Left colon (tissue), 2 donors: ENCODE data around the gene GAGE12H. TPM values are rescaled to one million over a fixed set of nuclear protein-coding genes. Genes with fewer than 3 reads are reported as not detected.
"Not testable (repeated sequence)": the region's sequence is repeated elsewhere in the genome, so short reads cannot be mapped to it uniquely, and the experiment has no call there.

ENCODE experiments used
- ATAC-seq: fragments of 200-7000 bp; cut with Tn5 transposase; one replicate; pipeline ENCODE4 v1.9.1; 2020; ENCODE audit warnings: mild to moderate bottlenecking, moderate library complexity
- DNase-seq, 2 donors: peaks; one replicate each; pipeline ENCODE4 v3.0.0-alpha.2; 2020
- intact Hi-C, 2 donors: fragments of 100-400 bp; cut with DNase I in 1 of 2; cut with micrococcal nuclease in 1 of 2; formaldehyde crosslinking; loops; one replicate each; pipeline versions ENCODE4 v1.11.2 to v1.14.0; 2022; cut with DNase I, micrococcal nuclease
- long read RNA-seq: library from polyadenylated mRNA; unstranded; transcript quantifications from one replicate; pipeline ENCODE4 v2.0.0, GENCODE V29; 2021
- total RNA-seq, 2 donors: library from RNA; stranded (reverse); fragmentation: NEBNext Ultra II Directional; extraction: Animal tissue kit (Norgen Biotek cat#: 25700); gene quantifications; one replicate each; pipeline ENCODE4 v1.2.1, GENCODE V29; 2021
- donor health status: DM: no; HTN: no; CAD: no.
- donor health status: DM: yes; HTN: yes; CAD: no.

GAGE12H gene, protein sequence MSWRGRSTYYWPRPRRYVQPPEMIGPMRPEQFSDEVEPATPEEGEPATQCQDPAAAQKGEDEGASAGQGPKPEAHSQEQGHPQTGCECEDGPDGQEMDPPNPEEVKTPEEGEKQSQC
- not detected for total RNA-seq
- long read RNA-seq, result 0 reads

DNA sequence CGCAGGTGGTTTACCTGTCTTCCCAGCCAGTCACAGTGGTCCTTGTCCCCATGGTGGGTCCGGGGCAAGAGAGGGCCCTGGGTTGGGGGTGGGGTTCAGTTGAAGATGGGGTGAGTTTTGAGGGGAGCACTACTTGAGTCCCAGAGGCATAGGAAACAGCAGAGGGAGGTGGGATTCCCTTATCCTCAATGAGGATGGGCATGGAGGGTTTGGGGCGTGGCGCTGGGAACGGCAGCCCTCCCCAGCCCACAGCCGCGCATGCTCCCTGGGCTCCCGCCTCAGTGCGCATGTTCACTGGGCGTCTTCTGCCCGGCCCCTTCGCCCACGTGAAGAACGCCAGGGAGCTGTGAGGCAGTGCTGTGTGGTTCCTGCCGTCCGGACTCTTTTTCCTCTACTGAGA lies at the start of gene GAGE12H:
TSS of gene GAGE12H (plus strand) at position 301 of the 400 bp plus-strand sequence. CDS start 1,155 bp downstream, outside the sequence.
- intact Hi-C loops, ATAC-seq, DNase-seq: not testable (repeated sequence)

DNA sequence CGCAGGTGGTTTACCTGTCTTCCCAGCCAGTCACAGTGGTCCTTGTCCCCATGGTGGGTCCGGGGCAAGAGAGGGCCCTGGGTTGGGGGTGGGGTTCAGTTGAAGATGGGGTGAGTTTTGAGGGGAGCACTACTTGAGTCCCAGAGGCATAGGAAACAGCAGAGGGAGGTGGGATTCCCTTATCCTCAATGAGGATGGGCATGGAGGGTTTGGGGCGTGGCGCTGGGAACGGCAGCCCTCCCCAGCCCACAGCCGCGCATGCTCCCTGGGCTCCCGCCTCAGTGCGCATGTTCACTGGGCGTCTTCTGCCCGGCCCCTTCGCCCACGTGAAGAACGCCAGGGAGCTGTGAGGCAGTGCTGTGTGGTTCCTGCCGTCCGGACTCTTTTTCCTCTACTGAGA lies 47.9 kb upstream of the GAGE12H start, which contains the start of gene GAGE12C:
TSS of gene GAGE12C (plus strand) at position 301 of the 400 bp plus-strand sequence. CDS start 1,155 bp downstream, outside the sequence.
- ATAC-seq, intact Hi-C loops, DNase-seq: not testable (repeated sequence)

DNA sequence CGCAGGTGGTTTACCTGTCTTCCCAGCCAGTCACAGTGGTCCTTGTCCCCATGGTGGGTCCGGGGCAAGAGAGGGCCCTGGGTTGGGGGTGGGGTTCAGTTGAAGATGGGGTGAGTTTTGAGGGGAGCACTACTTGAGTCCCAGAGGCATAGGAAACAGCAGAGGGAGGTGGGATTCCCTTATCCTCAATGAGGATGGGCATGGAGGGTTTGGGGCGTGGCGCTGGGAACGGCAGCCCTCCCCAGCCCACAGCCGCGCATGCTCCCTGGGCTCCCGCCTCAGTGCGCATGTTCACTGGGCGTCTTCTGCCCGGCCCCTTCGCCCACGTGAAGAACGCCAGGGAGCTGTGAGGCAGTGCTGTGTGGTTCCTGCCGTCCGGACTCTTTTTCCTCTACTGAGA lies 38.3 kb upstream of the GAGE12H start, which contains the start of gene GAGE12D:
TSS of gene GAGE12D (plus strand) at position 301 of the 400 bp plus-strand sequence. CDS start 1,155 bp downstream, outside the sequence.
- ATAC-seq, intact Hi-C loops: not testable (repeated sequence)

DNA sequence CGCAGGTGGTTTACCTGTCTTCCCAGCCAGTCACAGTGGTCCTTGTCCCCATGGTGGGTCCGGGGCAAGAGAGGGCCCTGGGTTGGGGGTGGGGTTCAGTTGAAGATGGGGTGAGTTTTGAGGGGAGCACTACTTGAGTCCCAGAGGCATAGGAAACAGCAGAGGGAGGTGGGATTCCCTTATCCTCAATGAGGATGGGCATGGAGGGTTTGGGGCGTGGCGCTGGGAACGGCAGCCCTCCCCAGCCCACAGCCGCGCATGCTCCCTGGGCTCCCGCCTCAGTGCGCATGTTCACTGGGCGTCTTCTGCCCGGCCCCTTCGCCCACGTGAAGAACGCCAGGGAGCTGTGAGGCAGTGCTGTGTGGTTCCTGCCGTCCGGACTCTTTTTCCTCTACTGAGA lies 28.8 kb upstream of the GAGE12H start, which contains the start of gene GAGE12E:
TSS of gene GAGE12E (plus strand) at position 301 of the 400 bp plus-strand sequence. CDS start 1,155 bp downstream, outside the sequence.
- ATAC-seq, DNase-seq, intact Hi-C loops: not testable (repeated sequence)

More for the DNA sequence above, 38.3 kb upstream of the GAGE12H start, which contains the start of gene GAGE12D:
- not testable (repeated sequence) for DNase-seq

DNA sequence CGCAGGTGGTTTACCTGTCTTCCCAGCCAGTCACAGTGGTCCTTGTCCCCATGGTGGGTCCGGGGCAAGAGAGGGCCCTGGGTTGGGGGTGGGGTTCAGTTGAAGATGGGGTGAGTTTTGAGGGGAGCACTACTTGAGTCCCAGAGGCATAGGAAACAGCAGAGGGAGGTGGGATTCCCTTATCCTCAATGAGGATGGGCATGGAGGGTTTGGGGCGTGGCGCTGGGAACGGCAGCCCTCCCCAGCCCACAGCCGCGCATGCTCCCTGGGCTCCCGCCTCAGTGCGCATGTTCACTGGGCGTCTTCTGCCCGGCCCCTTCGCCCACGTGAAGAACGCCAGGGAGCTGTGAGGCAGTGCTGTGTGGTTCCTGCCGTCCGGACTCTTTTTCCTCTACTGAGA lies 19.2 kb upstream of the GAGE12H start, which contains the start of gene GAGE12F:
TSS of gene GAGE12F (plus strand) at position 301 of the 400 bp plus-strand sequence. CDS start 1,155 bp downstream, outside the sequence.
- intact Hi-C loops, DNase-seq, ATAC-seq: not testable (repeated sequence)

DNA sequence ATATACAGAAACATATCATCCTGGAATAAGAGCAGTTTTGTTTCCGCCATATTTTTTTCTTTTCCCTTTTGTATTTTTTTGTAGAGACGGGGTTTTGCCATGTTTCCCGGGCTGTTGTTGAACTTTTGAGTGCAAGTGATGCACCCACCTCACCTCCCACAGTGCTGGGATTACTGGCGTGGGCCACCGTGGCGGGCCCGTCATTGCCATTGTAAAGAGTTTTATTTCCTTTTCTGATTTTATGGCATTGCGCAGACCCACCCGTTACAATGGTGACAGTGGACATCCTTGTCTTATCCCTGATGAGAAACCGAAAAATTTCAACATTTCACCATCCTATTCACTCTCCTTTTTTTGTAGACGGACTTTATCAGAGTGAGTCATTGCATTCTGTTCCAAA lies 11.0 kb upstream of the GAGE12H start:
- DNase-seq, ATAC-seq, intact Hi-C loops: not testable (repeated sequence)

DNA sequence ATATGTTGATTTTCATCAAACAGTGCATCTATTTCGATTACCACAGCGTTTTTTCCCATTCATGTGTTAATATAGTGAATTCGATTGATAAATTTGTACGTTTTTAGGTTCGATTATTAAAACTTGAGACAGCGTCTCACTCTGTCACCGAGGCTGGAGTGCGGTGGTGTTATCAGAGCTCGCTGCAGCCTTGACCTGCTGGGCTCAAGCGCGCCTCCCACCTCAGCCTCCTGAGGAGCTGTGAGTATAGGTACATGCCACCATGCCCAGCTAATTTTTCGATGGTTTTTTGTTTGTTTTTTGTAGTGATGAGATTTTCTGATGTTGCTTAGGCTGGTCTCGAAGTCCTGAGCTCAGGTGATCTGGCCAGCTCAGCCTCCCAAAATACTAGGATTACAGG lies 10.6 kb upstream of the GAGE12H start:
- intact Hi-C loops, DNase-seq, ATAC-seq: not testable (repeated sequence)

DNA sequence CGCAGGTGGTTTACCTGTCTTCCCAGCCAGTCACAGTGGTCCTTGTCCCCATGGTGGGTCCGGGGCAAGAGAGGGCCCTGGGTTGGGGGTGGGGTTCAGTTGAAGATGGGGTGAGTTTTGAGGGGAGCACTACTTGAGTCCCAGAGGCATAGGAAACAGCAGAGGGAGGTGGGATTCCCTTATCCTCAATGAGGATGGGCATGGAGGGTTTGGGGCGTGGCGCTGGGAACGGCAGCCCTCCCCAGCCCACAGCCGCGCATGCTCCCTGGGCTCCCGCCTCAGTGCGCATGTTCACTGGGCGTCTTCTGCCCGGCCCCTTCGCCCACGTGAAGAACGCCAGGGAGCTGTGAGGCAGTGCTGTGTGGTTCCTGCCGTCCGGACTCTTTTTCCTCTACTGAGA lies 9.6 kb upstream of the GAGE12H start, which contains the start of gene GAGE12G:
TSS of gene GAGE12G (plus strand) at position 301 of the 400 bp plus-strand sequence. CDS start 1,155 bp downstream, outside the sequence.
- DNase-seq, ATAC-seq, intact Hi-C loops: not testable (repeated sequence)

DNA sequence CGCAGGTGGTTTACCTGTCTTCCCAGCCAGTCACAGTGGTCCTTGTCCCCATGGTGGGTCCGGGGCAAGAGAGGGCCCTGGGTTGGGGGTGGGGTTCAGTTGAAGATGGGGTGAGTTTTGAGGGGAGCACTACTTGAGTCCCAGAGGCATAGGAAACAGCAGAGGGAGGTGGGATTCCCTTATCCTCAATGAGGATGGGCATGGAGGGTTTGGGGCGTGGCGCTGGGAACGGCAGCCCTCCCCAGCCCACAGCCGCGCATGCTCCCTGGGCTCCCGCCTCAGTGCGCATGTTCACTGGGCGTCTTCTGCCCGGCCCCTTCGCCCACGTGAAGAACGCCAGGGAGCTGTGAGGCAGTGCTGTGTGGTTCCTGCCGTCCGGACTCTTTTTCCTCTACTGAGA lies 9.4 kb downstream of the GAGE12H start, which contains the start of gene GAGE2A:
TSS of gene GAGE2A (plus strand) at position 301 of the 400 bp plus-strand sequence. CDS start 1,155 bp downstream, outside the sequence.
- intact Hi-C loops, DNase-seq, ATAC-seq: not testable (repeated sequence)

DNA sequence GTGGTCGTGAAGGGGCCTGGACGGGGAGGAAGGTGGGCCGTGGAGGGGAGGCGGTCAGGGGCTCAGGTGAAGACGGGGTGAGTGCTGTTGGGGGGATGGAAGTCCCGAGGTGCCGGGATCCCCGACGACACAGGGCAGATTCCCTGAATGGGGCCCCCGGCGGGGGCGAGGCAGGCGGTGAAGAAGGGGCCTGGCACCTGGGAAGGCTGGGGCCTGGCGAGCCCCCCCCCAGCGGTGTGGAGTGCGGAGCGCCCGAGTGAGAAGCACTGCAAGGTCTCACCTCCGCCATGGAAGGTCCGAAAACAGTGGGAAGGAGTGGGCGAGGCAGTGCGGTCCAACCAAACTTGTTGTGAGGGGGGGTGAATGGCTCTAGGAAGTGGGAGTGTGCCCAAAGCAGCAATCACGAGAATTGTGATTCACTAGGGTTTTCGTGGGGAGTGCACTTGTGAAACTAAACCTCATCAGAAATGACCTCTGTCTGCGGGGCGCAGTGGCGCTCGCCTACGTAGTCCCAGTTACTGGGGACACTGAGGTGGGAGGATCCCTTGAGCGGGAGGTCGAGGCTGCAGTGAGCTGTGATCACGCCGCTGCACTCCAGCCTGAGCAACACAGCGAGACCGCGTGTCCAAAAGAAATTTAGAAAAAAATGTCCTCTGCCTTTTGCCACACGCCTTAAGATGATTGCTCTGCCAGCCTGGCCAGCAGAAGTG lies 10.2 kb downstream of the GAGE12H start:
- DNase-seq, result peak; percentile 6 to 27
- ATAC-seq, intact Hi-C loops: not testable (repeated sequence)

DNA sequence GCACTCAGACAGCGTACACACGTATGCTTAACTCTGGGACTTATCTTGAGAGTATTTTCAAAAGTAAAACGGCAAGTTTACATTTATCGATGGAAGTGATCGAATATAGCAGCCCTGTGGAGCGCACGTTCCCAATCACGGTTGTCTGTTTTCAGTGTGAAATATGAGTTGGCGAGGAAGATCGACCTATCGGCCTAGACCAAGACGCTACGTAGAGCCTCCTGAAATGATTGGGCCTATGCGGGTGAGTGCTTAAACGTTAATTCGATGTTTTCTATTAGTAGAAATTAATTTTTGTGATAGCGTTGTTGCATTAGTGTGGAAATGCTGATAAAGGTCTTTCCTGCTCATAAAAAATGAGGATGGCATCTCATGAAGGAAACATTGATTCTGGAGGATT lies 10.7 kb downstream of the GAGE12H start:
- intact Hi-C loops, ATAC-seq, DNase-seq: not testable (repeated sequence)

DNA sequence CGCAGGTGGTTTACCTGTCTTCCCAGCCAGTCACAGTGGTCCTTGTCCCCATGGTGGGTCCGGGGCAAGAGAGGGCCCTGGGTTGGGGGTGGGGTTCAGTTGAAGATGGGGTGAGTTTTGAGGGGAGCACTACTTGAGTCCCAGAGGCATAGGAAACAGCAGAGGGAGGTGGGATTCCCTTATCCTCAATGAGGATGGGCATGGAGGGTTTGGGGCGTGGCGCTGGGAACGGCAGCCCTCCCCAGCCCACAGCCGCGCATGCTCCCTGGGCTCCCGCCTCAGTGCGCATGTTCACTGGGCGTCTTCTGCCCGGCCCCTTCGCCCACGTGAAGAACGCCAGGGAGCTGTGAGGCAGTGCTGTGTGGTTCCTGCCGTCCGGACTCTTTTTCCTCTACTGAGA lies 19.0 kb downstream of the GAGE12H start, which contains the start of gene GAGE1:
TSS of gene GAGE1 (plus strand) at position 301 of the 400 bp plus-strand sequence. CDS start 1,155 bp downstream, outside the sequence.
- ATAC-seq, DNase-seq, intact Hi-C loops: not testable (repeated sequence)

DNA sequence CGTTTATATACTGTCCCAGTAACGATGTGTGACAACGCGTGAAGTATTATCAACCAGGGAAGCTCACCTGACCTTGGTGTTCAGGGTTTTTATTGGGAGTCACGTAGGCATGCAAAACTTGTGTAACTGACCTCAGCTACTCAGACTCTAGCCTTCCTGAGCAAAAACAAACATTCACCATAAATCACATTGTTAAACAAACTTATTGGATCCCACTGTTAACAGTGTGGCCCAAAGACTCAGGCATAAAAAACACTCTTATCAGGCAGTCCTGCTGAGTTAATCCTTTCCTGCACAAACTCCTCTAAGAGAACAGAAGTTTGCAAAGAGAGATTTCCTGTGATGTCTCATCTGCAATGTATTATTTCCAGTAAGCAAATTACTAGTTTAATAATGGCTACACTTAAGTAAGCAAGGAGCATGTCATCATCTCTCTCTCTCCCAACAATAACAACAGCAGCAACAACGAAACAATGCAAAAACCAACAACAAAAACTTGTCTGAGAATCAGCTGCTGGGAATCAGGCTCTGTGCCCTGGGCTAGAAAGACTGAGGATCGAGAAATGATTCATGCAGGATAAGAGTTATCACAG lies 31.1 kb downstream of the GAGE12H start:
- ATAC-seq, result no peak
- no peak for DNase-seq
- intact Hi-C loops, result no loop called here

DNA sequence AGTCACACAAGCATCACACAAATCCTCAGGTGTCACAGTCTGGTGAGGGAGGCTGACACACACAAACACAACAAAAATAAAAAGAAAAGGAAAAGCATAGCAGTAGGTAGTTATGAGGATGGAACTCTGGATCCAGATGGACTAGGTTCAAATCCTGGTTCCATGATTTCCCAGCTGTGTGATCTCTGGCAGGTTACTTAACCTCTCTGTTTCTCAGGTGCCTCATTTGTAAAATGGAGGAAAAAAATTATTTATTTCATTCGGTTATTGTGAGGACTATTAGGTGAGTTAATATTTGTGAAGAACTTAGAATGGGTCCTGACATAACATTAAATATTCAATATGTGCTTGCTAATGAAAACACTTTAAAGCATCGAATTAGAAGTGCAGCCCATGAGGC lies 38.8 kb downstream of the GAGE12H start:
- no peak for ATAC-seq
- intact Hi-C loops, result no loop called here
- DNase-seq, result no peak

DNA sequence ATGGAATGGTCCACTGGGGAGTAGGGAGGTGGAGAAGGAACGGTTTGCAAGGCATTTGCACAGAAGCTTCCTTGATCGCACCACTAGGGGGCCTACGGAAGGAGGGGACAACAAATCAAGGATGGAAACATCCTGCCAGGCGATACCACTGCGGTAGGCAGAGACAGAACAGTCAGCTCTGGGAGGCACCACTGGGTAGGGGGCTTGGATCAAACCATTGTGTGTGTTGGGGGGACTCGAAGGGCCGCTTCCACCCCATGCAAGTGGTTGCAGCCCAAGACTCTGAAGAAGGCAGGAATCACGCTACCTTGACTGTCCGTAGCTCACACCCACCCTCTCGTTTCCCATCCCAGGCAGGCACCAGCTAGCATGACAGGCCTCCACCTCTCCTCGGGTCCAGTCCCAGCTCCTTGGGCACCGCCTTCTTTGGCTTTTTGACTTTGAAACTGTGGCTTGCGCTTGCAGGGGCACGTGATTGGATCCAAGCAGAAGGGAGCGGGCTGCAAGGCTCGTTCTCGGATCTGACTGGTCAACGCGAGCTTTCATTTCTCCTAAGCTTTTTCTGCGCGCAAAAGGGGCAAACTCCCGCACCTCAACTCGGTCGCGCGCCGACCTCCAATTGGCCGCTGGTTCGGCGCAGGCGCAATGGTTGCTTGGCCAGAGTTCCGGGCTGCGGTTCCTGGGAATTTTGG lies 47.5 kb downstream of the GAGE12H start:
- intact Hi-C loops, result no loop called here
- DNase-seq (no peak), ATAC-seq (no peak)
